Measurements from ENCODE around the gene HSPB6.
A peak's percentile ranks its signal among the peaks of the same experiment; 100 is the strongest.
"Not testable (repeated sequence)": the region's sequence is repeated elsewhere in the genome, so short reads cannot be mapped to it uniquely, and the experiment has no call there.

Gene HSPB6

DNA sequence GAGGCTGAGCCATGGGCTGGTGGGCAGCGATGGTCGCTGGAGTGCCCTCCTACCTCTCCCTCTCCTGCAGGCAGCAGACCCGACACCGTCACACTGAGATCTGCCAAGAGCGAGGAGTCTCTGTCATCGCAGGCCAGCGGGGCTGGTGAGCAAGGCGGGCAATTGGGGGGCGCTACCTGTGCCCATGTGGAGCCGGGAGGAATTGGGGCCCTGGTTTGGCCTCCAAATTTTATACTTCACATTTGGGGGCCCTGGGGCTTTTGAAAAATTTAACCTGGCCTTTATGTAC lies 28.5 kb upstream of the HSPB6 start:
- DNase-seq = no peak

DNA sequence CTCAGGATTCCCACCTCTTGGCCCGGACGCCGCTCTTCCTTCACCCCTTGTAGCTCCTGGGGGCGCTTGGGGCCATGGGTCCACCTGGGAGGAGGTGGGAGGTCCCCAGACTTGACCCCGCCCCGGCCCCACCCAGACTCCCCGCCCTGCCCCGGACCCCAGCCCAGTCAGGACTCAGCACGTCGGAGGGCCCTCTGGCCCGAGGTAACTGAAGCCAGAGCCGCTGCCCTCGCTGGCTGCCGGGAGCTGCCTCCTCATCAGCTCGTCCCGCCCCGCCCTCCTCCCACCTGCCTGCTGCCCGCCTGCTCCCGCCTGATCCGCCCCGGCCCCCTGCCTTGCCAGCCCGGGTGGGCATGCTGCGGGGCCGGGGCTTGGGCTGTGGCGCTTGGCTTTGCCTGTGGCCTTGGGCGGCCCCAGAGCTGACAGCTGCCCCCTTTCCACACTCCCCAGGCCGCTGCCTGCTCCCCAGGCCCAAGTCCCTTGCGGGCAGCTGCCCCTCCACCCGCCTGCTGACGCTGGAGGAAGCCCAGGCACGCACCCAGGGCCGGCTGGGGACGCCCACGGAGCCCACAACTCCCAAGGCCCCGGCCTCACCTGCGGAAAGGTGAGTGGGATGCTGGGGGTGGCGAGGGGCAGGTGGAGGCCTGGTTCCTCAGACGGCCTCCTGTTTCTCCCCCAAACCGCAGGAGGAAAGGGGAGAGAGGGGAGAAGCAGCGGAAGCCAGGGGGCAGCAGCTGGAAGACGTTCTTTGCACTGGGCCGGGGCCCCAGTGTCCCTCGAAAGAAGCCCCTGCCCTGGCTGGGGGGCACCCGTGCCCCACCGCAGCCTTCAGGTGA lies 27.9 kb upstream of the HSPB6 start:
- DNase-seq = no peak

DNA sequence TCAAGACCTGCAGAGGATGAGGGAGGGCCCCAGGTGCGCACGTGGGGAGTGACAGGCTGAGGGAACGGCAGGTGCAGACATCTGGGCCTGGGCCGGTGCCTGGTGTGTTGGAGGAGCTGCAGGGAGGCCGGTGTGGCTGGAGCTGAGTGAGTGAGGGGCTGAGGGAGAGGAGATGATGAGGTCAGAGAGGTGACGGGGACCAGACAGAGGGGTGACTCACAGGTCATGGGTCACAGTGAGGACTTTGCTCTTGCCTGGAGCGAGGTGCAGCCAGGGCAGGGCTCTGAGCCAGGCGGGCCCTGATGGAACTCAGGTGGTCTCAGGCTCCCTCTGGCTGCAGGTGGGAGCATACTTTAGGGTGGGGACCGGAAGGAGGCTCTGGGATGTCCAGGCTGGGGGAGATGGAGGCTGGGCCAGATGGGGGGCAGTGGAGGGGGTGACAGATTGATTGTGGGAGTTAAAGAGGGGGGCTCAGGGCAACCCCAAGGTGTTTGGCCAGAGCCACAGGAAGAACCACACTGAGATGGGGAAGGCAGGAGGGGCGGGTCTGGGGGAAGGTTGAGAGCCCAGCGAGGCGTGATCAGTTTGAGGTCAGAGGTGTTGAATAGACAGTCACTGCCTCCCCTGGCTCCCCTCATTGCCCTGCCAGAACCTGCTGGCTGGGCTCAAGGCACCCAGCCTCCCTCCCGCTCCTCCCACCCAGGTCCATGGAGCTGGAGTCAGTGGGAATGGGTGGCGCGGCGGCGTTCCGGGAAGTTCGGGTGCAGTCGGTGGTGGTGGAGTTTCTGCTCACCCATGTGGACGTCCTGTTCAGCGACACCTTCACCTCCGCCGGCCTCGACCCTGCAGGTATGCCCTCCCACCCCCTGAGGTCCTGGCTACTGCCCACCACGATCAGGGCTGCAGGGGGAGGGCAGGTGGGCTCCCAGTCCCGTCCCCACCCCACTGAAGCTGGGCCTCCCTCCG lies 26.9 kb upstream of the HSPB6 start:
- DNase-seq = no peak

DNA sequence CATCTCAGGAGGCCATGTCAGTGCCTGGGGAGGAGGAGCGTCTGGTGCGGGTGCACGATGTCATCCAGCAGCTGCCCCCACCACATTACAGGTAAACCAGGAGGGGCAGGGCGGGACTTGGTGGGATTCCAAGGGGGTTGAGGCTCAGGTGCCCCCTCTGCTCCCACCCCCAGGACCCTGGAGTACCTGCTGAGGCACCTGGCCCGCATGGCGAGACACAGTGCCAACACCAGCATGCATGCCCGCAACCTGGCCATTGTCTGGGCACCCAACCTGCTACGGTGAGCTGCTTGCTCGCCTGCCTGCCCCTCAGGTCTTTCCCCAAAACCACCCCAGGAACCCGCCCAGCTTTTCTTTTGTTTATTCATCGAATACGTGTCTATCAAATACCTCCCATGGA lies 25.8 kb upstream of the HSPB6 start:
- DNase-seq = no peak

DNA sequence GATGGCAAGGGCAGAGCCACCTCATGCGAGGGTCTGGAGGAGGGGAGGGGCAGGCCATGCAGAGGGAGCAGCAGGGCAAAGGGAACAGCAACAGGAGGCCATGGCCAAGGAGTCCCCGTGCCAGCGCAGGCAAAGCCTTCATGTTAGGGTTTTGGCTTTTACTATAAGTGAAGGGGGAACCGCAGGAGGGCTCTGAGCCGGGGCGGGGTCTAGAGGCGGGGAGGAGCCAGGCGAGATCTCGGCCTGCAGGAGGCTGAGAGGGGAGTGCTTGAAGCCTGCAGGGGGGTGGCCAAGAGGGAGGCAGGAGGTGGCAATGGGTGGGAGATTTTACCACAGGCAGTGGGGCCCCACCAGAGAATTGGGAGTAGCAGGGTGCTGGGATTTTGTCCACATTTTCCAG lies 24.8 kb upstream of the HSPB6 start:
- no peak for DNase-seq

DNA sequence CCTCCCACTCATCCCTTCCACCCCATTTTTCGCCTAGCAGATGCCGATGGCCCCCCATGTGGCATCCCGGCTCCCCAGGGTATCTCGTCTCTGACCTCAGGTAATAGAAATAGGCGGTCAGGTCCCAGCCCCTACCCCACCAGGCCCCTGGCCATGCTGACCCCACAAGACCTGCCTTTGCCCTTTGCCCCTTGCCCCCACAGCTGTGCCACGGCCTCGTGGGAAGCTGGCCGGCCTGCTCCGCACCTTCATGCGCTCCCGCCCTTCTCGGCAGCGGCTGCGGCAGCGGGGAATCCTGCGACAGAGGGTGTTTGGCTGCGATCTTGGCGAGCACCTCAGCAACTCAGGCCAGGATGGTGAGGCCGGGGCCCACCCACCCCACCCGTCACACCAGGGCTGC lies 23.9 kb upstream of the HSPB6 start:
- DNase-seq = no peak

DNA sequence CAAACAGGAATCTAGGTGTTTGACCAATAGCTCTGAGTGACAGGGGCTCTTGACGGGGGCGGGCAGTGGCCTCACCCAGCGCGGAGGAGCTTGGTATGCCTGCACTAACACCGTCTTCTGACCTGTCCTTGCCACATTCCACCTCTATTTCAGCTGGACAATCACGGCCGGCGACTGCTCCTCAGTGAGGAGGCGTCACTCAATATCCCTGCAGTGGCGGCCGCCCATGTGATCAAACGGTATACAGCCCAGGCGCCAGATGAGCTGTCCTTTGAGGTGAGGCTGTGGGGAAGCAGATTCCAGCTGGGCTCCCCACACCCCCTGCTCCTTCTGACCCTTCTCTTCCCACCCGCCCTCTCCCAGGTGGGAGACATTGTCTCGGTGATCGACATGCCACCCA lies 23.2 kb upstream of the HSPB6 start:
- DNase-seq = no peak

DNA sequence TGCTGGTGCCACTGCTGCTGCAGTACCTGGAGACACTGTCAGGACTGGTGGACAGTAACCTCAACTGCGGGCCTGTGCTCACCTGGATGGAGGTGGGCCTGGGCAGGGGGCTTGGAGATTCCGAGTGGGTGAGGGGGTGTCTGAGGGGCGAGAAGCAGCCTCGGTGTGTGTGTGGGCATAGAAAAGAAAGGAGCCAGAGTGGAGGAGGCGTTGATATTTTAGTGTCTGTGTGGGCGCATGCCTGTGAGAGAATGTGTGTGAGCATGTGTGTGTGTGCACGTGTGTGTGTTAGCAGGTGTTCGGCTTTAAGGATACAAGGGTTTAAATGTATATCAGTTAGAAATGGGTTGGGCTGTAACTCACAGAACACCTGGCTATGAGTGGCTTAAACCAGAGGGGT lies 22.2 kb upstream of the HSPB6 start:
- no peak for DNase-seq

DNA sequence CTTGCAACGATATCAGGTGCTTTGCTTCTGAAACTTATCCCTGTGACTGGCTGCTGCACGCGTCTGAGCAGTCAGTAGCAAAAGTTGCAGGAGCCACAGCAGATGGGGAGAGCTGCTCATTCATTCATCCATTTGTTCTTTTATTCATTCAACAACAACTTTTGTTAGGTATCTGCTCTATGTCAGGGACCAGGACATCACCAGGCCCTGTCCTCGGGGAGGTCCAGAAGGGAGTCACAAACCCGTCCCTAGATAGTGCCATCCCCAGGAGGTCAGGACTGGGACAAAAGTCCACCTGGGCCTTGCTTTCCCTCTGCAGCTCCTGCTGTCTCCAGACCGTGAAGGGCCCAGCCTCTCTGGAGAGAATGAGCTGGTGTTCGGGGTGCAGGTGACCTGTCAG lies 21.1 kb upstream of the HSPB6 start:
- no peak for DNase-seq

DNA sequence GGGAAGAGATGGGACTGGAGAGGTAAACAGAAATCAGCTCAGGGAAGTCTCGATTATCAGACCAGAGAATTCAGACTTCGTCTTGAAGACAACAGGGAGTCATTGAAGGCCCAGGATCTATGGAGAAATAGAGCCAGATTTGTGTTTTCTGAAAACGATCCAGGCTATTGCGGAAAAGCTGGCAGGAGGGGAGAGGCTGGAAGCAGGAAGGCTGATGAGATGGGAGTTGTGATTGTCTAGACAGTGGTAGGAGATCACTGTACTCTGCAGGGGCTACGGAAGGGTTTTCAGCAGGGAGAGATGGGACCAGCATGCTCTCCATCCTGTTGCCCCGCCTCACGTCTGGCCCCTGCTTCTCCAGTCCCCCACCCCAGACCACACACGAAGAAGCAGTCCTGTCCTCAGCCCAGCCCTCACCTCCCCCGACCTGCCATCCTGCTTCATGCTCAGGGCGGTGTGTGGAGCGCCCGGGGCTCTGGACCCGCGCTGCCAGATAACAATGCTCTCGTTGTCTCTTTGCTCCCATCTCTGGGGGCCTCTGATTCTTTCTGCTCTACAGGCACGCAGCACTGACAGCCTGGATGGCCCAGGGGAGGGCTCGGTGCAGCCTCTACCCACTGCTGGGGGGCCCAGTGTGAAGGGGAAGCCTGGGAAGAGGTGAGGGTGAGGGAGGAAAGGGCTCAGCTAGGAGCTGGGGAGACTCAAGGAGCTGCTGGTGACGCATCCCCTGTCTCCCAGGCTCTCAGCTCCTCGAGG lies 20.4 kb upstream of the HSPB6 start:
- DNase-seq = no peak

DNA sequence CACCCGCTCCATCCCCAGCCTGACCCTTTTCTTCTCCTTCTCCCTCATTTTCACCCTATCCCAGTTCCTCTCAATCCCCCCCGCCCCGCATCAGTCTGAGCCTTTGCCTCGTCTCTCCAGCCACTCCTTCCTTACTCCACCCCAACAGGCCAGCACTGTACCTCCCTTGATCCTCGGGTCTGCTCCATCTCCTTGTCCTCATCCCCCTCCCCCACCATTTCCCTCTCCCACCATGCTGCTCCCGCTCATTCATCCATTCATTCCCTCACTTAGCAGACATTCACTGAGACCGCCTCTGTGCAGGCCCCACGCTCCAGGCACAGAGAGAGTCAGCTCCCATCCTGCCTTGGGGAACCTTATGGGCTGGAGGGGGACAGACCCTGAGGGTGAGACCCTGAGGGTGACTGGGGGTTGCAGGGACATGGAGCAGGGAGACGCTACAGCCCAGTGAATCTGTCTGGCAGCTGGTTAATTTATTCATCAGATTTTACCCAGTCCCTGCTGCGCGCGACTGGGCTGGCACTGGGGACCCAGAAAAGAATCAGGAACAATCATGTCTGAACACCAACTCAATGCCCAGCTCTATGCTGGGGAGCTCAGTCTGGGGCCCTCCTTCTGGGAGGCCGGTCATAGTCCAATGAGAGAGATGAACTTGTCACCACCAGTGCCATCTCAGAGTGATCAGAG lies 19.4 kb upstream of the HSPB6 start:
- DNase-seq = no peak

DNA sequence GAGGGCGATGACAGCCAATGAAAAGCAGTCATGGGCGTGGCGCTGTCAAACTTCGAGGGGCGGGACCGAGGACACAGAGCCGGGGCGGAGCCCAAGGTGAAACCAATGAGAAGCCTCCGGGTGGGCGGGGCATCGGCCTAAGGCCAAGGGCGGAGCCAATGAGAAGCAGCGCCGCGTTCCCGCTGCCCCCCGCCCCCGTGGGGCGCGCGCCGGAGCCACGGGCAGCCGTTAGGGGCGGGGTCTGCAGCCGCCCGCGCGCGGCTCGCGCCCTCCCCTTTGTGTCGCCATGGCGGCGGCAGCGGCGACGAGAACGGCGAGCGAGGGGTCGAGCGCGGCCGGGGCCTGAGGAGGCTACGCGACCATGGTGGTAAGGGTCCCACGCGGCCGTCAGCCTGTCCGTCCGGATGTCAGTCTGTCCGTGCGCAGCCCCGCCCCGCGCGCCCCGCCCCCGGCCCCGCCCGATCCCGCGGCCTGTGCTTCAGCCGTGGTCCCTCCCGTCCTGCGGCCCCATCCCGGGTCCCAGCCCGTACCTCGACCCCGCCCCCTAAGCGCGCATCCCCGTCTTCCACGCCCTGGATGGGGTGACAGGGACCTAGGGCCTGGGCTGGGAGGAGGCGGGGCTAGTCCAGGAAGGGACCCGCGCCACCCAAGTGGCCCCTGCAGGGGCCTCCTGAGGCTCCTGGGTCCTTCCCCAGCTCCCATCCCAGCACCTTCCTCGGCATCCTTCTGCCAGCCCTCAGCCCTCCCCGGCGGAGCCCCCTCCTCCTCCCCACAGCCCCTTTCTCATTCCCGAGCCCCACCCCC lies 18.7 kb upstream of the HSPB6 start, which contains the start of gene ARHGAP33:
Gene ARHGAP33, plus strand, starts transcription at position 267 of the 804 bp plus-strand sequence. Its CDS starts 95 bp downstream, at position 362.
- DNase-seq = peak; percentile 87

DNA sequence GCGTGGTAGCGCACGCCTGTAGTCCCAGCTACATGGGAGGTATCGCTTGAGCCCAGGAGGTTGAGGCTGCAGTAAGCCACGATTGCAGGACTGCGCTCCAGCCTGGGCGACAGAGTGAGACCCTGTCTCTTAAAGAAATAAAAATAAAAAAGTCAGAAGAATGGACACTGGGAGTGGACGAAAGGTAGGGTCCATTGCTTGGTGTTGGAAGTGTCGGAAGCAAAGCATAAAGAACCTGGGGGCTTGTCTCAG lies 18.1 kb upstream of the HSPB6 start:
- DNase-seq = no peak

DNA sequence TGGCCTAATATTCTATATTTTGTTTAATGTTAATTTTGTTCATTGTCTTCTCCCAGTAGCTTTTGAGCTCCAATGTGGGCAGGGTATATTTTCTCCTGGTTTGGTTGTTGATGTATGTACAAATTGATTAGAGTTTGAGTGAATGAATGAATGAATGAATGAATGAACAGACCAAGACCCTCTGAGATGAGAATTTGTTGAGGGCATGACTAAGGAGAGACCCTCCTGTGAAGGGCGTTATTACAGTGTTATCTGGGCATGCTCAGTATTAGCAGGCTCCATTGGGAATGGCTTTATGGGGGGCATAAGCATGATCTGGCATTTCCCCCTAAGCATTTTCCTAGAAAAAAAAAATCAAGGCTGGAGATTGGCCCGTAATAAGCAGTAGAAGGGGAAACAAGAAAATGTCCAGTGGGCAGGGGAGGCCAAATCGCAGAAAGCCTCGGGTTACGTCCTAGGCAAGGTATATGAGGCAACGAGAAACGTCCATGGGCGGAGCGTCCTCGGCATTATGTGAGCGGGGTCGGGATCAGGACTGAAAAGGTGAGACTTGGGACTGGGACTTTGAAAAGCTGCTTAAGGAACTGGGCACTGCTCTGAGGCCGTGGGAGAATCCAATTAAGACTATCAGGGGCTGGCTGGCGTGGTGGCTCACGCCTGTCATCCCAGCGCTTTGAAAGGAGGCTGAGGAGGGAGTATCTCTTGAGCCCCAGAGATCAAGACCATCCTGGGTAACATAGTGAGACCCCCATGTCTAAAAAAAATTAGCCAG lies 17.6 kb upstream of the HSPB6 start:
- no peak for DNase-seq

DNA sequence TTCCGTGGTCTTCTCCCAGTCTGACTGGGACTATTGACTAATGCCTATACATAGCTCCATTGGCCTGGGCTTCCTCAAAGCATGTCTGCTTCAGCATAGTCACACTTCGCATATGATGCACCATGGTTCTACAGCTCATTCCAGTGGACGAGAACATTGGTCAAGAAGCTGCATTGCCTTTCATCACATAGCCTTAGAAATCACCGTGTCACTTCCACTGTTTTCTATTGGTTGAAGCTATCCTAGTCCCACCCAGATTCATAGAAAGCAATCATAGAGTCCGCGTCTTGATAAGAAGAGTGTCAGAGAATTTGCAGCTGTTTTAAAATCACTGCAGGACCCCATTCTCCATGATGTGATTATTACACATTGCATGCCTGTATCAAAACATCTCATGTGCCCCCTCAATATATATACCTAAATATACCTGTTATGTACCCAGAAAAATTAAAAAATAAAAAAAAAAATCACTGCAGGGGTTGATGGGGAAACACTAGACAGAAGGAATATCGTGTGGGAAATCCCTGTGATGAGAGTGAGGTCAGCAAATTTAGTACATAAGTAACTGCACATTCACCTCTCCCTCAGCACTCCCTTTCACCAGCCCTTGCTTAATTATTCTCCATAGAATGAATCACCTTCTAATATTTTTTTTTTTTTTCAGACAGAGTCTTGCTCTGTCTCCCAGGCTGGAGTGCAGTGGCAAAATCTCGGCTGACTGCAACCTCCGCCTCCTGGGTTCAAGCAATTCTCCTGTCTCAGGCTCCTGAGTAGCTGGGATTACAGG lies 16.4 kb upstream of the HSPB6 start:
- no peak for DNase-seq

DNA sequence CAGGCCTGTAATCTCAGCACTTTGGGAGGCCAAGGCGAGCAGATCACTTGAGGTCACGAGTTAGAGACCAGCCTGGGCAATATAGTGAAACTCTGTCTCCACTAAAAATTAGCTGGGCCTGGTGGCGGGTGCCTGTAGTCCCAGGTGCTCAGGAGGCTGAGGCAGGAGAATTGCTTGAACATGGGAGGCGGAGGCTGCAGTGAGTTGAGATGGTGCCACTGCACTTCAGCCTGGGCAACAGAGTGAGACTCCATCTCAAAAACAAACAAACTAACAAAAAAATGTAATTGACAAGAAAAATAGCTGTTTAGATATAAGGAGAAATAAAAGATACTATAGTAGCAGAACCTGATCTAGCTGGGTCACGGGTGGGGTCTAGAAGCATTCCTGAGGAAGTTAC lies 15.5 kb upstream of the HSPB6 start:
- DNase-seq = not testable (repeated sequence)

DNA sequence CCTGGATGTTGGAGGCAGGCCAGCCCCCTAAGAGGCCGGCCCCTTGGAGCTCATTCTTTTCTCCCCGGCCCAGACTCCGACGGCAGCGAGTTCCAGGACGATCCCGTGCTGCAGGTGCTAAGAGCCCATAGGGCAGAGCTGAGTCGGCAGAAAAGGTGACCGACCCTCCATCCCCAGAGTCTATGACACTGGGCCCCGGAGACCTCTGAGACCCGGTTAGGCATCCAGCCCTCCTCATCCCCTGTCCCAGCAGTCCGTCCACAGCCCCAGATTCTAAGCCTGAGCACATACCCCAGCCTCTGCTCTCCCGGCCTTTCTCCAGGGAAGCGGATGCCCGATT lies 11.2 kb upstream of the HSPB6 start:
- no peak for DNase-seq

DNA sequence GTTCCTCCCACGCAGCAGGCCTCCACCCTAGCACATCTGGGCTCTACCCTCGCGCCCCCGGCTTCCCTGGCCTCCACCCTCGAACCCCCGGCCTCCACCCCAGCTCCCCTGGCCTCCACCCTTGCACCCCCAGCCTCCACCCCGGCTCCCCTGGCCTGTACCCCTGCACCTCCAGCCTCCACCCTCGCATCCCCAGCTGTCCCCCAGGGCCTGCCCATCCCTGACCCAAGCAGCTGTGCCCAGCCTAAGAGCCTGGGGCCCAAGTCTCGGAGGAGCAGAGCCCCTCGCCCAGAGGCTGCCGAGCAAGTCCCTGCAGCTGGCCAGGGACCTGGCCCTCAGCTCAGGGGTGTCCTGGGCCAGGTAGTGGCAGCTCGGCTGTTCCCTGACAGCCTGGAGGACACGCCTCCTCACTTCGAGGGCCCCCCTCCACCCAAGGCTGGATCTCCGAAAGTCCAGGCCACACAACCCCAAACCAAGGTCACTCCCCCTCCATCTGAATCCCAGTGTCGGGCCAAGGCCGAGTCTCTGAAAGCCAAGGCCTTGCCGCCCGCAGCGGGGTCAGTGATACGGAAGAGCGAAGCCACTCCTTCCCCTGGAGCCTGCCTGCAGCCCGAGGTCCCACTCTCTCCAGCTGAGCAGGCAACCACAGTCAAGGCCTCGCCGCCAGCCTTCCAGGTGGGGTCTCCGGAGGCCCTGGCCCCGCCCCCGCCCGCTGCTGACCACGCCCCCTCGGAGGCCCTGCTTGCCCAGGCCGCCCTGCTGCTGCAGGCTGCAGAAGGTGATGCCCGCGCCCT lies 10.7 kb upstream of the HSPB6 start:
- no peak for DNase-seq

DNA sequence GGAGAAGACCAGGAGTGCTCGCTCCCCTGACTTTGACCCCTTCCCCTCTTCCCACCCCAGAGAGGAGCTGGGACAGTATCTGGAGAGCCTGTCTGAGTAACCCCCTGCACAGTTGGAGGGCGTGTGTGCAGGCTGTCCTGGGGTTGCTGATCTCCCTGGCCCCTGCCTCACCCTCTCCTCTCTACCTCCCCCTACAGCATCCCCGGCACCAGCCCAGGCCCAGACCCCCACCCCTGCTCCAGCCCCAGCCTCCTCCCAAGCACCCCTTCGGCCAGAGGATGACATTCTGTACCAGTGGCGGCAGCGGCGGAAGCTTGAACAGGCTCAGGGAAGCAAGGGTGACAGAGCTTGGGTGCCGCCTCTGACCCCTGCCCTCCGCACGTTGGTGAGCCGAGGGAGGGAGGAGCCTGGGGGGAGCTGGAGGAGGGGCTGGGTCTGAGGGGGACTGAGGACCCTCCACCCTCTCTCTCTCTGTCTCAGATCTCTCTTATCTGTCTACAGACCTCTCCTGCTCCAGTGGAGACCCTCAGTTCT lies 9.8 kb upstream of the HSPB6 start:
- DNase-seq = no peak
